Measurements from ENCODE around the gene SLC12A8. TPM values are rescaled to one million over a fixed set of nuclear protein-coding genes. Genes with fewer than 3 reads are reported as not detected.

The SLC12A8 gene
- total RNA-seq, 3 donors from 2014 or later: 0.48 to 12.5 (median 9.8) TPM

- H3K27me3 ChIP-seq: no peaks in the 10 kb centered on the region
- TF ChIP-seq POLR2AphosphoS5 (IDR thresholded peaks at IDR 0.05) (no peak), POLR2A (IDR thresholded peaks at IDR 0.05) (no peak), CTCF (IDR thresholded peaks at IDR 0.05) (no peak)
- no peaks in the 10 kb centered on the region for H3K36me3 ChIP-seq
- H3K9me3 ChIP-seq: no peaks in the 10 kb centered on the region
- no peak overlapping the region for H3K4me3 ChIP-seq
- H3K27ac ChIP-seq: no peak overlapping the region
- intact Hi-C loops (cut with DNase I; ENCODE audit: low total_unique reads): no loop called here
- DNase-seq (ENCODE audit: low spot score in 2 of 2): no peak
- H3K4me1 ChIP-seq: no peaks in the 10 kb centered on the region
These were observed 25.0 kb downstream of the SLC12A8 start for GRCh38 chr3:125187599-125187910.

DNA sequence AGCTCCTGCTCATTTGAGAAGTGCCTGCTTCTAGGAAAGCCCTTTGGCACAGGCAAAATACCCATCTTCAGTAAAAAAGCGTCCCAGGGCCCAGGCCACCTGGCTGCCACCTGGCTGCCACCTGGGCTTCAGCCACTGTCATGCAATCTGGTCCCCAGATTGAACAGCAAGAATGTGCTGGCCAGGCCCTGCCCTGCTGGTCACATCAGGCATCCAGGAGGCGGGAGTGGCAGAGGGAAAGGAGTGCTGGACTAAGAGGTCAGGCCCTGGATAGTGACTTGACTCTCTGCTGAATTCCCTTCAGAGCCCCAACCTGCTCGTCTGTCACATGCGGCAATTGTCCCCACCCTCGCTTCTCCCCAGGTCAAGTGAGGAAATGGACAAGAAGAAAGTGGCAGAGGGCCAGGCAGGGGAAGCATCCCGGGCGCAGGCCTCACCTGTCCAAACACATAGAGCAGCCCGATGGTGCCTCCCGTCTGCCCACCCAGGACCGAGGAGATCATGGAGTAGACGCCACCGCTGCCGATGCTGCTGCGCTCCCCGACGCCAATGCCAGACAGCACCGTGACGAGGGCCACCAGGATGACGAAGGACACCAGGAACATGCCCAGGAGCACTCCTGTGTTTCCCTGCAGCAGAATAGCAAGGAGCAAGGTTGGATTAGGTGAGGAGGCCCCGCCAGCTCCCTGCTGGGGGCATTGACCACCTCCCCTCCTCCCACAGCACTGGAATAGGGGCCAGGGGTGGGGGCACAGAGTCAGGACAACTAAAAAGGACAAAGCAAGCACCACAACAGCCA is 25.5 kb downstream of the SLC12A8 start:
- intact Hi-C loops (cut with DNase I; ENCODE audit: low total_unique reads): no loop called here
- Histone ChIP-seq H3K4me1 (no peaks in the 10 kb centered on the region), H3K27me3 (no peaks in the 10 kb centered on the region), H3K4me3 (no peak overlapping the region), H3K27ac (peak overlapping the region; percentile 3 to 38), H3K36me3 (no peaks in the 10 kb centered on the region), H3K9me3 (no peaks in the 10 kb centered on the region)
- no peak for DNase-seq (ENCODE audit: low spot score in 2 of 2)
- no peak for TF ChIP-seq CTCF (IDR thresholded peaks at IDR 0.05)
- no peak for TF ChIP-seq POLR2AphosphoS5 (IDR thresholded peaks at IDR 0.05)
- TF ChIP-seq POLR2A (IDR thresholded peaks at IDR 0.05): no peak

DNA sequence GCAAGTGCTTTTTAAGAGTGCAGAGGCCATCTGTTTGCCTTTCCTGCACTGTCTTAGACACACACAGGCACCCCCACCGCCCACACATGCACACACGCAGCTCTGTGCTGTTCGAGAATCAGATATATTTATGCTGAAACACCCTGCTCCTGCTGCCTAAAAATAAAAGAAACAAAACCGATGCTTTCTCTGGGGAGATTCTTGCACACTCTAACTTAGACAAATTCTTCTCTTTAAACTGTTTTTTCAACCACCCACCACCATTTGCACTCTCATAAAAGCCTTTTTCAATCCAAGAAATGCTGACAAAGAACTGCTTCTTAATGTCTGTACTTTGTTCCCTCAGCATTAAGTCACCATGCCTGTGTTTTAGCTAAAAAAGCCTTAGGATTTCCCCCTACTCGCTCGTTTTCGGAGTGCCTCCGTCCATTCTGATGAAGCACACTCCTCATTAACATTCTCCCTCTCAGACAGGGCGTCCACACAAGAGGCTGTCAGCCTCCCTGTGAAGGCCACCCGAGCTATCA is 26.2 kb downstream of the SLC12A8 start:
- H3K4me1 ChIP-seq: no peaks in the 10 kb centered on the region
- no peak overlapping the region for H3K4me3 ChIP-seq
- H3K27ac ChIP-seq: peak overlapping the region; percentile 3 to 38
- intact Hi-C loops (cut with DNase I; ENCODE audit: low total_unique reads): no loop called here
- H3K27me3 ChIP-seq: no peaks in the 10 kb centered on the region
- no peaks in the 10 kb centered on the region for H3K36me3 ChIP-seq
- no peak for TF ChIP-seq POLR2A (IDR thresholded peaks at IDR 0.05)
- no peak for DNase-seq (ENCODE audit: low spot score in 2 of 2)
- no peaks in the 10 kb centered on the region for H3K9me3 ChIP-seq

DNA sequence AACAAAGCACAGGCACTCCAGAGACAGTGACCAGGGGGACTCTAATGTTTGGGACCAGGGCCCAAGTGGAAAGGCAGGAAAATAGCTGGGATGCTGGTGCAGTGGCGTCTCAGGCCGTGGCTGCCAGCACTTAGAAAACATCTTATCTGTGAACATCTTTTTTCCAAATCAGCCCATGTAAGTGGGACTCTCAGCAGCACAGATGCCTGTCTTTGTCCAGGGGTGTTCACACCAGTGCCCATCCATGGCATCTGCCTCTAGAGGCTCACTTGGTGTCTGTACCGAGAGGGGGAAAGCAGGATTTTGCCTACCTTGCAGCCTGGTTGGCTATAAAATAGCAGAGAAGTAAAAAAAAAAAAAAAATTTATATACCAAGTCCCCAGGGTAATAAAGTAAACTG is 26.7 kb downstream of the SLC12A8 start:
- Histone ChIP-seq H3K9me3 (no peaks in the 10 kb centered on the region), H3K27me3 (no peaks in the 10 kb centered on the region), H3K27ac (no peak overlapping the region), H3K4me1 (no peaks in the 10 kb centered on the region), H3K36me3 (no peaks in the 10 kb centered on the region), H3K4me3 (no peak overlapping the region)
- DNase-seq (ENCODE audit: low spot score in 2 of 2): no peak
- intact Hi-C loops (cut with DNase I; ENCODE audit: low total_unique reads): no loop called here
- no peak for TF ChIP-seq CTCF (IDR thresholded peaks at IDR 0.05)
- no peak for TF ChIP-seq POLR2AphosphoS5 (IDR thresholded peaks at IDR 0.05)
- no peak for TF ChIP-seq POLR2A (IDR thresholded peaks at IDR 0.05)

GRCh38 chr3:125179884-125180240 is 32.7 kb downstream of the SLC12A8 start:
- H3K4me1 ChIP-seq: no peaks in the 10 kb centered on the region
- intact Hi-C loops (cut with DNase I; ENCODE audit: low total_unique reads): no loop called here
- H3K9me3 ChIP-seq: no peaks in the 10 kb centered on the region
- H3K4me3 ChIP-seq: no peak overlapping the region
- no peak for DNase-seq (ENCODE audit: low spot score in 2 of 2)
- H3K27me3 ChIP-seq: no peaks in the 10 kb centered on the region
- H3K27ac ChIP-seq: no peak overlapping the region
- TF ChIP-seq POLR2AphosphoS5 (IDR thresholded peaks at IDR 0.05) (no peak), POLR2A (IDR thresholded peaks at IDR 0.05) (no peak), CTCF (IDR thresholded peaks at IDR 0.05) (no peak)
- H3K36me3 ChIP-seq: no peaks in the 10 kb centered on the region
